ENCODE data around the gene ZNF280A.
A peak's percentile ranks its signal among the peaks of the same experiment; 100 is the strongest.

The ZNF280A gene

DNA sequence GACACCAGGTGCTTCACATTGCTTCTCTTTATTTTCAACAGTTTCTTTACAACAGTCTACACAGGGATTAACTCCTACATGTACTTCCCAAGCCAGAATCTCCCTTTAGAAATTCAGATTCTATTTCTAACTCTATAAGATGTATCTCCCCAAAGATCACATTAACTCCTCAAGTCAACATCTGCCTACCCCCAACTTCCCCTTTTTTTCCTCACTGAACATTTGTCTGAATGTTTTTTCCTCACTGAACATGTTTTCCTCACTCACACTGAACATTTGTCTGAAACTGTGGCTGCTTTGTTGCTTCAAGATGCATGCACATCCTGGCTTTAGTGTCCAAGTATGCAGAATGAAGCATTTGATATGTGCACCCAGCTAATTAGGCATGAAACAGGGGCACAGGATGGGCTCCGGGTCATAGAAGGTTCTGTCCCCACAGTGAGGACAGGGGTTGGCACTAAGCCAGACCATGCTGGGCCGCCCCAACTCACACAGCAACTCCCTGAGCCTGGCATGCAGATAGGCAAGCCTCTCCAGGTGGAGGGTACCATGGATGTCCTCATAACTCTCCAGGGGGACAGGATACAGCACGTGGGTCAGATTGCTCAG, 27.7 kb upstream of the ZNF280A start:
- no peak for DNase-seq
- intact Hi-C loops (cut with DNase I; ENCODE audit: low total_unique reads) = no loop called here
- H3K4me3 ChIP-seq = no peak overlapping the region
- peaks cover 0 to 6% of the 10 kb centered on the region in 2 donors for H3K27me3 ChIP-seq
- TF ChIP-seq, protein P1, sequence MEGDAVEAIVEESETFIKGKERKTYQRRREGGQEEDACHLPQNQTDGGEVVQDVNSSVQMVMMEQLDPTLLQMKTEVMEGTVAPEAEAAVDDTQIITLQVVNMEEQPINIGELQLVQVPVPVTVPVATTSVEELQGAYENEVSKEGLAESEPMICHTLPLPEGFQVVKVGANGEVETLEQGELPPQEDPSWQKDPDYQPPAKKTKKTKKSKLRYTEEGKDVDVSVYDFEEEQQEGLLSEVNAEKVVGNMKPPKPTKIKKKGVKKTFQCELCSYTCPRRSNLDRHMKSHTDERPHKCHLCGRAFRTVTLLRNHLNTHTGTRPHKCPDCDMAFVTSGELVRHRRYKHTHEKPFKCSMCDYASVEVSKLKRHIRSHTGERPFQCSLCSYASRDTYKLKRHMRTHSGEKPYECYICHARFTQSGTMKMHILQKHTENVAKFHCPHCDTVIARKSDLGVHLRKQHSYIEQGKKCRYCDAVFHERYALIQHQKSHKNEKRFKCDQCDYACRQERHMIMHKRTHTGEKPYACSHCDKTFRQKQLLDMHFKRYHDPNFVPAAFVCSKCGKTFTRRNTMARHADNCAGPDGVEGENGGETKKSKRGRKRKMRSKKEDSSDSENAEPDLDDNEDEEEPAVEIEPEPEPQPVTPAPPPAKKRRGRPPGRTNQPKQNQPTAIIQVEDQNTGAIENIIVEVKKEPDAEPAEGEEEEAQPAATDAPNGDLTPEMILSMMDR (IDR thresholded peaks at IDR 0.05) = no peak
- no peaks in the 10 kb centered on the region for H3K9me3 ChIP-seq
- H3K4me1 ChIP-seq = no peaks in the 10 kb centered on the region
- no peak overlapping the region for H3K27ac ChIP-seq
- no peaks in the 10 kb centered on the region for H3K36me3 ChIP-seq

DNA sequence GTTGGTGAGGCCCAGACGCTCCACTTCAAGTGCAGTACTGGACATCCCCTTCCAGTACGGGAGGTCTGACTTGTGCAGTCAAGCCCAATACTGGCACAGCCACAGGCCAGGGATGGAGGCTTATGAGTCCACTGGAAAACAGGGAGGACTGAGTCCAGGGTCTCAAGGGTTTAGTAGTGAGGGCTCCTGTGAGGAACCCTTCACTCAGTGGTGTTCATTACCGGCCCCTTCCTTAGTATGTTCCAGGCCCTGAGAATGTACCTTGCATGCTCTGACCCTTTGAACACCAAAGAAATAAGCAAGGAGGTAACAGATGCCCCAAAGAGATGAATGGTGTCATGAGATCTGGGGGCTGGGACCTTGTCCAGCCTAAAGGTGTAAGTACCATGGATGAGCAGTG, 27.2 kb upstream of the ZNF280A start:
- intact Hi-C loops (cut with DNase I; ENCODE audit: low total_unique reads) = no loop called here
- H3K27ac ChIP-seq = no peak overlapping the region
- no peaks in the 10 kb centered on the region for H3K9me3 ChIP-seq
- H3K27me3 ChIP-seq = peaks cover 0 to 6% of the 10 kb centered on the region in 2 donors
- TF ChIP-seq, protein P1 (IDR thresholded peaks at IDR 0.05) = no peak
- H3K36me3 ChIP-seq = no peaks in the 10 kb centered on the region
- DNase-seq = no peak
- H3K4me3 ChIP-seq = no peak overlapping the region
- no peaks in the 10 kb centered on the region for H3K4me1 ChIP-seq

DNA sequence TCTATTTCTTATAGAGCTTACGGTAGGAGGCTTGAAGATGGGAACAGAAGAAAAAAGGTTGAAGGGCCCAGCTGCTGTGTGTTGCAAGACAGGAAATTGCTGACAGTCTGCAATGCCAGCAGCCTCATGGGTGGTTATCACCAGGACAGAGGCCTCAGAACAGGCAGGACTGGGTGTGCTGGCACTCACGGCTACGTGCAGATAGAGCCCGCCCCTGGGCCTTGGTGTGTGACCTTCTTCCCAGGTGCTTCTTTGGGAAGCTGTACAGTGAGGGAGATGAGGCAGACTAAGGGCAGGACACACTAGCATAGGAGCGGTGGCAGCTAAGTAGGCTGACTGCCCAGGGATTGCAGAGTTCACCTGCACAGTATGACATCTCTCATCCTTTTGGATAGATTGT, 26.4 kb upstream of the ZNF280A start:
- intact Hi-C loops (cut with DNase I; ENCODE audit: low total_unique reads) = no loop called here
- DNase-seq = peak in 1 of 2 donors; percentile 31
- H3K4me3 ChIP-seq = no peak overlapping the region

DNA sequence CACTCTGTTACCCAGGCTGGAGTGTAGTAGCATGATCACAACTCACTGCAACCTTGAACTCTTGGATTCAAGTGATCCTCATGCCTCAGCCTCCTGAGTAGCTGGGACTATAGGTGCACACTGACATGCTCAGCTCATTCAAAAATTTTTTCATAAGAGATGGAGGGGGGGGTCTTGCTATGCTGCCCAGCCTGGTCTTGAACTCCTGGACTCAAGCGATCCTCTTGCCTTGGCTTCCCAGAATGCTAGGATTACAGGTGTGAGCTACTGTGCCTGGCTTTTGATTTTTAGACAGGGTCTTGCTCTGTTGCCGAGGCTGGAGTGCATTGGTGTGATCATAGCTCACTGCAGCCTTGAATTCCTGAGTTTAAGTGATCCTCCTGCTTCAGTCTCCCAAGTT, 25.0 kb upstream of the ZNF280A start:
- Histone ChIP-seq H3K27ac (no peak overlapping the region), H3K36me3 (no peaks in the 10 kb centered on the region), H3K27me3 (peaks cover 0 to under 1% of the 10 kb centered on the region in 2 donors), H3K9me3 (no peaks in the 10 kb centered on the region), H3K4me1 (no peaks in the 10 kb centered on the region), H3K4me3 (no peak overlapping the region)
- TF ChIP-seq, protein P1 (IDR thresholded peaks at IDR 0.05) = no peak
- DNase-seq = no peak
- intact Hi-C loops (cut with DNase I; ENCODE audit: low total_unique reads) = no loop called here

More for the DNA sequence above, 26.4 kb upstream of the ZNF280A start:
- TF ChIP-seq, protein P1 (IDR thresholded peaks at IDR 0.05) = no peak
- H3K4me1 ChIP-seq = no peaks in the 10 kb centered on the region
- no peaks in the 10 kb centered on the region for H3K36me3 ChIP-seq
- peaks cover 0 to 6% of the 10 kb centered on the region in 2 donors for H3K27me3 ChIP-seq
- H3K9me3 ChIP-seq = no peaks in the 10 kb centered on the region
- H3K27ac ChIP-seq = no peak overlapping the region

DNA sequence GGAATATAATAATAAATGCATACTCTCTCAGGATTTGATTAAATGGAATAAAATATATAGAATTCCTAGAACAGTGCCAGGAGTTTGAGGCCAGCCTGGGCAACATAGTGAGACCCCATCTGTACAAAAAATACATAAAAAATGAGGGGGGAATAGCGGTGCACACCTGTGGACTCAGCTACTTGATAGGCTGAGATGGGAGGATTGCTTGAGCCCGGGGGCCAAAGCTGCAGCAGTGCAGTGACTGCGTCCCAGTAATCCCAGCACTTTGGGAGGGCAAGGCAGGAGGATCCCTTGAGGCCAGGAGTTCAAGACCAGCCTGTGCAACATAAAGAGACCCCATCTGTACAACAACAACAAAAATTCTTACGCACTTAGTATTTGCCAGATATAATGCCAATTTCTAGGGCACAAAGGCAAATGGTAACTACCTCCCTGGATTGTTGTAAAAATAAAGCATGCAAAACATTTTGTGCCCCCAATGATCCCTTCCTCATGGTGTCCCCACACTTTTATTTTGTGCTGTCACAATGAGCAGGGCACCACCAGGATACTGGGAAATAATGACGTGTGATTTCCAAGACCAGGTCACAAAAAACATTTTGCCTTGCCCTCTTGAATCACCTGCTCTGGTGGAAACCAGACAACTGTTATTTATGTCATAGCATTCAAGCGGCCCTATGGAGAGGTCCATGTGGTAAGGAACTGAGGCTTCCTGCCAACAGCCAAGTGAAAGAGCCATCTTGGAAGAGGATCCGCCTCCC, 18.3 kb upstream of the ZNF280A start:
- H3K4me1 ChIP-seq = no peaks in the 10 kb centered on the region
- no peak for DNase-seq
- intact Hi-C loops (cut with DNase I; ENCODE audit: low total_unique reads) = loop anchor here (10.0 kb wide), 1 partner anchor 1676 kb away; no protein-coding TSS in a partner anchor
- no peaks in the 10 kb centered on the region for H3K36me3 ChIP-seq
- no peak overlapping the region for H3K4me3 ChIP-seq
- no peaks in the 10 kb centered on the region for H3K9me3 ChIP-seq
- H3K27me3 ChIP-seq = peaks cover 0 to 2% of the 10 kb centered on the region in 2 donors
- TF ChIP-seq, protein P1 (IDR thresholded peaks at IDR 0.05) = no peak
- no peak overlapping the region for H3K27ac ChIP-seq
